GM12801 (cell line): ENCODE measurements around the gene DEPP1.

ENCODE experiments used
- TF ChIP-seq, protein P1 (sequence below): IDR thresholded peaks from one replicate; pipeline ENCODE4 v1.5.1; 2011; ENCODE audit warnings: control low read depth; ENCODE audit not compliant: insufficient read length; ENCODE audit errors: extremely low read depth

Gene DEPP1

DNA sequence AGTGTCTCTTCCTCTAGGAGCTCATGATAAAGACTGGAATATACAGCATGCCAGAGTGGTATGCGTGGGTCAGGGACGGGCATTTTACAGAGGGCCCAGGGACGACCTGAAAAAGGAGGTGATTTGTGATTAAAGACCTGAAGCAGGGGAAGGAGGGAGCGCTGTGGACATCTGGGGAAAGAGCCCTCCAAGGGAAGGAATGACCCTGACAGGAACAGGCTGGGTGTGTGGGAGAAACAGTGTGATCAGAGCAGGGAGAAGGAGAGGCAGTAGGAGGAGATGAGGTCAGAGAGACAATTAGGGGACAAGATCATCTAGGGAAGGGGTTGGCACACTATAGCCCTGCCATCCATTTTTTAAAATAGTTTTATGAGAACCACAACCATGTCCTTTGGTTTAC is 22.4 kb downstream of the DEPP1 start:
- TF ChIP-seq, protein P1, sequence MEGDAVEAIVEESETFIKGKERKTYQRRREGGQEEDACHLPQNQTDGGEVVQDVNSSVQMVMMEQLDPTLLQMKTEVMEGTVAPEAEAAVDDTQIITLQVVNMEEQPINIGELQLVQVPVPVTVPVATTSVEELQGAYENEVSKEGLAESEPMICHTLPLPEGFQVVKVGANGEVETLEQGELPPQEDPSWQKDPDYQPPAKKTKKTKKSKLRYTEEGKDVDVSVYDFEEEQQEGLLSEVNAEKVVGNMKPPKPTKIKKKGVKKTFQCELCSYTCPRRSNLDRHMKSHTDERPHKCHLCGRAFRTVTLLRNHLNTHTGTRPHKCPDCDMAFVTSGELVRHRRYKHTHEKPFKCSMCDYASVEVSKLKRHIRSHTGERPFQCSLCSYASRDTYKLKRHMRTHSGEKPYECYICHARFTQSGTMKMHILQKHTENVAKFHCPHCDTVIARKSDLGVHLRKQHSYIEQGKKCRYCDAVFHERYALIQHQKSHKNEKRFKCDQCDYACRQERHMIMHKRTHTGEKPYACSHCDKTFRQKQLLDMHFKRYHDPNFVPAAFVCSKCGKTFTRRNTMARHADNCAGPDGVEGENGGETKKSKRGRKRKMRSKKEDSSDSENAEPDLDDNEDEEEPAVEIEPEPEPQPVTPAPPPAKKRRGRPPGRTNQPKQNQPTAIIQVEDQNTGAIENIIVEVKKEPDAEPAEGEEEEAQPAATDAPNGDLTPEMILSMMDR, result no peak

DNA sequence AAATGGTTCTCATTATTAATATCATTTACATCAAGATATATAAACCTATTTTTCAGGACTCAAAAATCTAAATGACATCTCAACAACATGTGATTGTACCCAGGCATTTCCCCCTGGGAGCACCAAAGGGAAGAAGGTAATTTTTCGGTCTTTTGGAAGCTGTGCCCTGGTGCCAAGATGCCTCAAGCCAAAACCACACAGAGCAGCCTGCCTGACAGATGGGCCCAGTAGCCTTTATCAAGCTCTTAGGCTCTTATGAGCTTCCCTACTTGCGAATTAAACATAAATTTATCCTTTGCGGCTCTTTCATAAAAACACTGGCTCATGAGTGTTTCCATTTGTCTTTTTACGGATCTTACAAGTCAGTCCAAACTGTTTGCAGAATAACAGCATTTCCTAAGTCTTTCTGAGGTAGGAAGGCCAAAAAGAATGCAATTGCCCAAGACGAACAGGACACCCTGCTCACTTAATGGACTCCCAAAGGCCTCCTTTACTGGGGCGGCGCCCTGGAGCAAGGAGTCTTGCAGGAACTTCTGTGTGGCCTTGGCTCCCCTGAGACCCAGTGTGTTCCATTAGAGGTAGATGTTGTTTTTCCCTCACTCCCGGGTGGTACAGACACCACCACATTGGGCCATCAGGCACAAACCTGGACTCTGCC is 23.1 kb downstream of the DEPP1 start:
- TF ChIP-seq, protein P1, result no peak

DNA sequence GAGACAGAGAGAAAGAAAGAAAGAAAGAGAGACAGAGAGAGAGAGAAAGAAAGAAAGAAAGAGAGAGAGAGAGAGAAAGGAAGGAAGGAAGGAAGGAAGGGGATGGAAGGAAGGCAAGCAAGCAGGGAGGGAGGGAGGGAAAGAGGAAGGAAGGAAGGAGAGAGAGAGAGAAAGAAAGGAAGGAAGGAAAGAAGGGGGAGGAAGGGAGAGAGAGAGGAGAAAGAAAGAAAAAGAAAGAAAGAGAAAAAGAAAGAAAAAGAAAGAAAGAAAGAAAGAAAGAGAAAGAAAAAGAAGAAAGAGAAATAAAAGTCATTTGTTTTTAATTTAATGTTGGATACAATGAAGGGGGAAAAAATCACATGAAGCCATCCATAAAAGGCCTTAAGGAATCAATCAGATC is 23.6 kb downstream of the DEPP1 start:
- TF ChIP-seq, protein P1, result no peak

GRCh38 chr10:44954042-44954441 is 24.6 kb downstream of the DEPP1 start:
- TF ChIP-seq, protein P1, result no peak

- TF ChIP-seq, protein P1, result no peak
Observed at GRCh38 chr10:44952779-44953231, 25.8 kb downstream of the DEPP1 start.

GRCh38 chr10:44951576-44952226 is 26.9 kb downstream of the DEPP1 start:
- TF ChIP-seq, protein P1, result no peak

DNA sequence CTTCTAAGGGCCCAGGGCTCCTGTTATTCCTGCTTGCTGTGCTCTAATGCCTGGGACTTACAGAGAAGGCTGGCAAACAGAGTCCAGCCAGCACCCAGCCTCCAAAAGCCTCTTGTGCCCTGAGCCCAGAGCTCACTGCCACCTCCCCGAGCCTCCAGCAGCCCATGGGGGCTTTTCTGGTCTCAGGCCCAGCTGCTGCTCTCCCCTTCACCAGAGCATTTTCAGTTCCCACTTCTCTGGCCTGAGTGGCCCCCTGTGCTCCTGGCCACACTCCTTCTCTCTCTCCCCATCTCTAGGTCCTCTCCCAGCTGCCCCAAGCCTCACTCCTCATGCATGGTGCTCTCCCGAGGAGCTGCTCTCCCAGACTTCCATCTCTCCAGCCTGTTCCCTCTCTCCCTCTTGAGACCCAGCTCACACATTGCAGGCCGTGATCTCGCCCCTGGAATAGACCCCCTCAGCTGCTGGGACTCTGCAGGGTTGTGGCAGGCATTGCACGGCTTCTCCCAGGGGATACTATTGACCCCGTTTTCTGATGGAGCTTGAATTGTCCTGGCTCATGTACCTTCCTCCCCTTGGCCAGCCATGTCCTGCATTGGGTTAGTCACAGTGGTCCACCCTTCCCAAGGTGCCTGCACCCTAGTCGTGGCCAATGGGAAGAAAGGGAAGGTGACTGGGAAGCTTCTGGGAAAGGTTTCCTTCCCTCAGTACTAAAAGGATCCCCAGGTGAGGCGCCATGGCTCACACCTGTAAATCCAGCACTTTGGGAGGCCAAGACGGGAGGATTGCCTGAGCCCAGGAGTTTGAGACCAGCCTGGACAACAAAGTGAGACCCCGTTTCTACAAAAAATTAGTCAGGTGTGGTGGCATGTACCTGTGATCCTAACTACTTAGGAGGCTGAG is 28.0 kb downstream of the DEPP1 start:
- TF ChIP-seq, protein P1, result no peak
